ENCODE results near the gene MYBPC3. TPM values are rescaled to one million over a fixed set of nuclear protein-coding genes. Genes with fewer than 3 reads are reported as not detected.

The MYBPC3 gene
- total RNA-seq = not detected in 2 replicates

DNA sequence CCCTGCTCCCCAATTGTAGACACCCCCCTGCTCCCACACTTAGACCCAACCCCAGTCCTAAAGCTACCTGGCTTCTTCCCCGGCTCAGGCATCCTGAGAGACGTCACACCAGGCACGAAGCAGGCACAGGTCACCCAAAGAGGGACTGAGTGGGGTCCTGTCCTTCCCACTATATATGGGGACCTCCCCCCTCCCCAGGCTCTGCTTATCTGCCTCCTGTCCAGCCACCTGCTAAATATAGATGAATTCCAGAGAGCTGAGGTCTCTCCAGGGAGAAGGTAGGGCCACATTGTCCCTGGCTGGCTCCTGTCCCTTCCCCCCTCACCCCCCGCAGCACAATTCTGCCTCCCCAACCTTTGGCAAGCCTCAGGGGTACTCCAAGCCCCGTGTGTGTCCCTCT is at the start of gene MYBPC3:
TSS of gene MYBPC3 (minus strand) at position 147 of the 400 bp plus-strand sequence. CDS start at position 92, 55 bp downstream.

DNA sequence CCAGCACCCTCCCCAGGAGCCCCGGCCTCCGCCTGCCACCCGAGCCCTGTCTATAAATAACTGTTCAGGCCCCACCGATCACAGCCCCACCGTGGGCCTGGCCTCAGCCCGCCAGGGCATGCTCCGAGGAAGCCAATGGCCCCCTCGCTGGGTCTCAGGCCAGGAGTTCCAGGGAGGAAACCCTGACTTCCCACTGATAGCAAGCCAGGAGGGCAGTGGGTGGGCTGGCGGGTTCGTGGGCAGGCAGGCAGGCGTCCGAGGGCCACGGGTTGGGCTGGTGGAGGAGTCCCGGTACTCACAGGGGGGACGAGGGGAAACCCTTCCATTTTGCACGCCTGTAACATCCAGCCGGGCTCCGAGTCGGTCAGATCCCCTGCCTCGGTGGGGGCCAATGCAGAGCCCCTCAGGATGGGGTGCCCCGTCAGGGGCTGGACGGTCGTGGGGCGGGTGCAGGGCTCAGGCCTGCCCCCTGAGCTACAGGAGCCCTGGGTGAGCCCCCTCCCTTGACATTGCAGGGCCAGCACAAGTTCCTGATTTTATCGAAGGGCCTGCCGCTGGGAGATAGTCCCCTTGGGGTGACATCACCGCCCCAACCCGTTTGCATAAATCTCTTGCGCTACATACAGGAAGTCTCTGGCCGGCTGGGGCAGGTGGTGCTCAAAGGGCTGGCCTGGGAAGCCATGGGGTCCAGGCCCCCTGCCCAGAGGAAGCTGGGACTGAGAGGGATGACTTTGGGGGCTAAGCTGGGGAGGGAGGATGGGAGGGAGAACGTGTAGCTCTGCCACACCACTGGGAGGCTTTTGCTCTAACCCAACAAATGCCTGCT is 25.7 kb upstream of the MYBPC3 start, which contains the start of gene SPI1:
TSS of gene SPI1 (minus strand) at position 538 of the 826 bp plus-strand sequence. CDS start at position 344, 194 bp downstream.

Other genes starting within 250 kb of the MYBPC3 start
- 87.1 and 91.3 TPM in 2 replicates for gene ARFGAP2, start 175.8 kb downstream of the MYBPC3 start, total RNA-seq
- 16.6 and 24.4 TPM in 2 replicates for gene PACSIN3, start 166.3 kb downstream of the MYBPC3 start, total RNA-seq
- 34.8 and 44.6 TPM in 2 replicates for gene DDB2, start 137.7 kb downstream of the MYBPC3 start, total RNA-seq
- 35.2 and 40.5 TPM in 2 replicates for gene ACP2, start 103.9 kb downstream of the MYBPC3 start, total RNA-seq
- gene NR1H3, start 94.7 kb downstream of the MYBPC3 start, total RNA-seq = 52.5 and 80.0 TPM in 2 replicates
- 24.4 and 25.3 TPM in 2 replicates for gene MADD, start 82.6 kb downstream of the MYBPC3 start, total RNA-seq
- 0.17 TPM in 1 of 2 replicates, not detected in the other for gene SPI1, start 25.8 kb upstream of the MYBPC3 start, total RNA-seq
- 29.1 and 51.0 TPM in 2 replicates for gene SLC39A13, start 55.9 kb upstream of the MYBPC3 start, total RNA-seq
- 155 and 160 TPM in 2 replicates for gene PSMC3, start 73.7 kb upstream of the MYBPC3 start, total RNA-seq
- gene RAPSN, start 96.4 kb upstream of the MYBPC3 start, total RNA-seq = 0.09 and 0.22 TPM in 2 replicates
- gene CELF1, start 200.4 kb upstream of the MYBPC3 start, total RNA-seq = 77.3 and 97.3 TPM in 2 replicates
- gene PTPMT1, start 212.9 kb upstream of the MYBPC3 start, total RNA-seq = 61.6 and 77.4 TPM in 2 replicates
- 34.2 and 37.9 TPM in 2 replicates for gene KBTBD4, start 226.3 kb upstream of the MYBPC3 start, total RNA-seq
- 72.7 and 90.9 TPM in 2 replicates for gene NDUFS3, start 226.4 kb upstream of the MYBPC3 start, total RNA-seq
- not detected in 2 replicates for gene FAM180B, start 234.0 kb upstream of the MYBPC3 start, total RNA-seq
- 0.17 and 0.76 TPM in 2 replicates for gene C1QTNF4, start 241.7 kb upstream of the MYBPC3 start, total RNA-seq